KMS-11 (cell line): ENCODE data around the gene INSYN1.

Source experiments
- H2AFZ ChIP-seq: fragments of 200-600 bp; sonication (generic); 2 replicates; pipeline ENCODE4 v1.6.1; 2016; ENCODE audit warnings: antibody characterized with exemption, mixed run types, low read depth
- H3K27ac ChIP-seq: fragments of 200-600 bp; sonication (generic); 2 replicates; pipeline ENCODE4 v1.6.1; 2016; ENCODE audit warnings: mild to moderate bottlenecking, mixed run types
- H3K27me3 ChIP-seq: fragments of 200-600 bp; sonication (generic); 2 replicates; pipeline ENCODE4 v1.6.1; 2017; ENCODE audit warnings: mild to moderate bottlenecking, low read depth, mixed run types, moderate library complexity; ENCODE audit not compliant: insufficient read depth
- H3K36me3 ChIP-seq: fragments of 200-600 bp; sonication (generic); 2 replicates; pipeline ENCODE4 v1.6.1; 2017; ENCODE audit warnings: mild to moderate bottlenecking, mixed run types; ENCODE audit not compliant: insufficient read depth
- H3K4me1 ChIP-seq: fragments of 200-600 bp; sonication (generic); 2 replicates; pipeline ENCODE4 v1.6.1; 2016; ENCODE audit warnings: mild to moderate bottlenecking, low read depth, mixed run types; ENCODE audit not compliant: poor library complexity, severe bottlenecking
- H3K4me2 ChIP-seq: fragments of 200-600 bp; sonication (generic); 2 replicates; pipeline ENCODE4 v1.7.0; 2016; ENCODE audit warnings: mild to moderate bottlenecking, mixed run types
- H3K4me3 ChIP-seq: fragments of 200-600 bp; sonication (generic); IDR thresholded peaks from 2 replicates; pipeline ENCODE4 v1.6.1; 2017; ENCODE audit warnings: low read depth, low read length, mixed read lengths; ENCODE audit not compliant: insufficient read depth
- H3K79me2 ChIP-seq: fragments of 200-600 bp; sonication (generic); 2 replicates; pipeline ENCODE4 v1.6.1; 2016; ENCODE audit warnings: low read depth, mixed run types; ENCODE audit not compliant: insufficient read depth
- H3K9ac ChIP-seq: fragments of 200-600 bp; sonication (generic); 2 replicates; pipeline ENCODE4 v1.6.1; 2016; ENCODE audit warnings: mild to moderate bottlenecking, mixed run types
- H4K20me1 ChIP-seq: fragments of 200-600 bp; sonication (generic); 2 replicates; pipeline ENCODE4 v1.6.1; 2016; ENCODE audit warnings: mild to moderate bottlenecking, mixed run types; ENCODE audit not compliant: insufficient read depth
- CTCF ChIP-seq: fragments of 200-600 bp; sonication (generic); conservative IDR thresholded peaks from 2 replicates; pipeline ENCODE4 v1.6.1; 2017; ENCODE audit warnings: low read depth, mild to moderate bottlenecking, antibody characterized with exemption, low read length, moderate library complexity, mixed read lengths

The INSYN1 gene

GRCh38 chr15:73746883-73747282 lies 6.3 kb downstream of the INSYN1 start:
- Histone ChIP-seq H3K4me3 (no peak overlapping the region), H3K9ac (no peak overlapping the region), H4K20me1 (no peaks in the 10 kb centered on the region), H3K4me1 (no peaks in the 10 kb centered on the region), H2AFZ (no peak overlapping the region), H3K79me2 (no peaks in the 10 kb centered on the region), H3K27me3 (peaks cover 14% of the 10 kb centered on the region), H3K27ac (no peak overlapping the region), H3K4me2 (no peak overlapping the region), H3K36me3 (no peaks in the 10 kb centered on the region)
- no peak for TF ChIP-seq CTCF

DNA sequence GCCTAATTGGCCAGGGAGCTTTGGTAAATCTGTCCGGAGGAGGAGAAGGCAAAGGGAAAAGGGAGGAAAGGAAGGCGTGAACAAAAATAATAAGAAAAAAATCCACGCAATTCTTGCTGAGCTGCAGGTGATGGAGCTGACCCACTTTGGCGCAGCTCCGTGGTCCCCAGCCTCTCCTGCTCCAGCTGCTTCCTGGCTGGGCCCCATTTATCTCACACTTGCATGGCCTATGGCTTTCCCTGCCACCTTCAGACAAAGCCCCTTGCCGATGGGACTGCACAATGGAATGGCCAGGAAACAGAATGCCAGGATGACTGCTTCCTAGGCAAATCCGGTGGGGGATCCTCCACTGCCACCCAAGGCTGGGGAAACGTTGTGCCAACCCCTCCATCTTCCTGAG lies 6.9 kb downstream of the INSYN1 start:
- Histone ChIP-seq H2AFZ (no peak overlapping the region), H3K27ac (no peak overlapping the region), H4K20me1 (no peaks in the 10 kb centered on the region), H3K4me1 (no peaks in the 10 kb centered on the region), H3K4me2 (no peak overlapping the region), H3K9ac (no peak overlapping the region), H3K4me3 (no peak overlapping the region), H3K36me3 (no peaks in the 10 kb centered on the region), H3K27me3 (peaks cover 12% of the 10 kb centered on the region), H3K79me2 (no peaks in the 10 kb centered on the region)
- no peak for TF ChIP-seq CTCF

GRCh38 chr15:73745073-73745472 lies 8.1 kb downstream of the INSYN1 start:
- H3K4me2 ChIP-seq: no peak overlapping the region
- no peak for TF ChIP-seq CTCF
- no peak overlapping the region for H3K9ac ChIP-seq
- no peak overlapping the region for H3K4me3 ChIP-seq
- no peaks in the 10 kb centered on the region for H4K20me1 ChIP-seq
- no peak overlapping the region for H3K27ac ChIP-seq
- H3K36me3 ChIP-seq: no peaks in the 10 kb centered on the region
- no peaks in the 10 kb centered on the region for H3K4me1 ChIP-seq
- no peaks in the 10 kb centered on the region for H3K79me2 ChIP-seq
- H2AFZ ChIP-seq: no peak overlapping the region
- peaks cover 9% of the 10 kb centered on the region; the same call in 1 of the 2 replicates for H3K27me3 ChIP-seq

DNA sequence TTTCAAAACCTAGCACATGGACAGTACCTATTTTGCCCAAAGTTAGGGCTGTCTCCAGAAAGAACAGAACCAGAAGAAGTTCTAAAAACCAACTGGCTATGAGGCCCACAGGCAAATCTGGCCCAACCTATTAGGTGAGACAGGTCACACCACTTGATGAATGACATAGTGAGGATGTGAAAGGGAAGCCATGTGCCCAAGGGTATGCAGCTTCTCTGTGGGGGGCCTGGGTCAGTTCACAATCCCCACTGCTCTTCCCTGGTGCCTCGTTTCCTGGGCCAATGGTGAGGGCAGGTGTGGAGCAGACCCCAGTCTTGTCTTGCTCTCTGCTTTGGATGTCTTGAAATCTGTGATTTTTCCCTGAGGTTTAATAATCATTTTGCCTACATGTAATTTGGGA lies 8.9 kb downstream of the INSYN1 start:
- no peak overlapping the region for H3K9ac ChIP-seq
- H3K4me2 ChIP-seq: no peak overlapping the region
- peaks cover 9% of the 10 kb centered on the region; the same call in 1 of the 2 replicates for H3K27me3 ChIP-seq
- no peak for TF ChIP-seq CTCF
- no peak overlapping the region for H3K27ac ChIP-seq
- H2AFZ ChIP-seq: no peak overlapping the region
- H3K4me1 ChIP-seq: no peaks in the 10 kb centered on the region
- no peaks in the 10 kb centered on the region for H3K36me3 ChIP-seq
- no peaks in the 10 kb centered on the region for H3K79me2 ChIP-seq
- no peak overlapping the region for H3K4me3 ChIP-seq
- no peaks in the 10 kb centered on the region for H4K20me1 ChIP-seq
